Stomach (tissue), 4 donors: Measurements from ENCODE around the gene PCP4.

Experiments
- EP300 ChIP-seq: sonication (generic); formaldehyde crosslinking; IDR thresholded peaks from one replicate; pipeline ENCODE4 v1.6.1; 2017; ENCODE audit warnings: antibody characterized with exemption
- POLR2AphosphoS5 ChIP-seq, 3 donors: sonication (generic); formaldehyde crosslinking; IDR thresholded peaks; one replicate each; pipeline ENCODE4 v1.6.1; 2016; ENCODE audit warnings: antibody characterized with exemption in 3 of 3
- TF ChIP-seq, protein P1 (sequence below), 7 experiments: fragments of 450-650 bp in 4 of 7; fragments of 200-600 bp in 3 of 7; sonication (generic) in 3 of 7; IDR thresholded peaks; one replicate each; pipeline ENCODE4 v1.5.1; 2016 to 2019; ENCODE audit warnings: antibody characterized with exemption in 7 of 7, control low read depth in 2 of 7, mild to moderate bottlenecking in 1 of 7

DNA sequence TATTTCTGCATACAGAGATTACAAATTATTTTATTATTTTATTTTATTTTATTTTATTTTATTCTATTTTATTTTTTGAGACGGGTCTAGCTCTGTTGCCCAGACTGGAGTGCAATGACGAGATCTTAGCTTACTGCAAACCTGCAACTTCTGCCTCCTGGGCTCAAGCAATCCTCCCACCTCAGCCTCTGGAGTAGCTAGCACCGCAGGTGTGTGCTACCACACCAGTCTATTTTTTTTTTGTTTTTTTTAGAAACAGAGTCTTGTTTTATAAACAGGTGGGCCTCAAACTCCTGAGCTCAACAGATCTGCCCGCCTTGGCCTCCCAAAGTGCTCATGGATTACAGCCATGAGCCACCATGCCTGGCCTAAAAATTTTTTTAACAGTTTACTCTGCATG, 88.1 kb downstream of the PCP4 start:
- TF ChIP-seq POLR2AphosphoS5 (IDR thresholded peaks at IDR 0.05) (no peak), EP300 (no peak)
- TF ChIP-seq, protein P1, sequence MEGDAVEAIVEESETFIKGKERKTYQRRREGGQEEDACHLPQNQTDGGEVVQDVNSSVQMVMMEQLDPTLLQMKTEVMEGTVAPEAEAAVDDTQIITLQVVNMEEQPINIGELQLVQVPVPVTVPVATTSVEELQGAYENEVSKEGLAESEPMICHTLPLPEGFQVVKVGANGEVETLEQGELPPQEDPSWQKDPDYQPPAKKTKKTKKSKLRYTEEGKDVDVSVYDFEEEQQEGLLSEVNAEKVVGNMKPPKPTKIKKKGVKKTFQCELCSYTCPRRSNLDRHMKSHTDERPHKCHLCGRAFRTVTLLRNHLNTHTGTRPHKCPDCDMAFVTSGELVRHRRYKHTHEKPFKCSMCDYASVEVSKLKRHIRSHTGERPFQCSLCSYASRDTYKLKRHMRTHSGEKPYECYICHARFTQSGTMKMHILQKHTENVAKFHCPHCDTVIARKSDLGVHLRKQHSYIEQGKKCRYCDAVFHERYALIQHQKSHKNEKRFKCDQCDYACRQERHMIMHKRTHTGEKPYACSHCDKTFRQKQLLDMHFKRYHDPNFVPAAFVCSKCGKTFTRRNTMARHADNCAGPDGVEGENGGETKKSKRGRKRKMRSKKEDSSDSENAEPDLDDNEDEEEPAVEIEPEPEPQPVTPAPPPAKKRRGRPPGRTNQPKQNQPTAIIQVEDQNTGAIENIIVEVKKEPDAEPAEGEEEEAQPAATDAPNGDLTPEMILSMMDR (IDR thresholded peaks at IDR 0.05) = no peak
